NCI-H345 treated with DMSO at 0.1 percent for 48 hours (cell line): ENCODE results near the gene CES4A.
"Not testable (repeated sequence)": the region's sequence is repeated elsewhere in the genome, so short reads cannot be mapped to it uniquely, and the experiment has no call there.

Source experiments
- DNase-seq: peaks from one replicate; lab custom pipeline; 2025; ENCODE audit not compliant: unreplicated experiment; lab: John Stamatoyannopoulos, UW

CES4A gene

DNA sequence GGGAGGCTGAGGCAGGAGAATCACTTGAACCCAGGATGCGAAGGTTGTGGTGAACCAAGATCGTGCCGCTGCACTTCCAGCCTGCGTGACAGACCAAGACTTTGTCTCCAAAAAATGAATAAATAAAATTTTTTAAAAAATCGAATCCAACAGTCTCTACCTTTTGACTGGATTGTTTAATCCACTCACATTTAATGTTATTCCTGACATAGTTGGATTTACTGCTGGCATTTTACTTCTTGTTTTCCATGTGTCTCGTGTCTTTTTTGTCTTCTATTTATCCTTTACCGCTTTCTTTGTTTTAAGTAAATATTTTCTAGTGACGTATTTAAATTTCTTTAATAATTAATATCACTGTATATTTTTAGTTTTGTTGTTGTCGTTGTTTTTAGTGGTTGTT is 5.4 kb upstream of the CES4A start:
- no peak for DNase-seq

DNA sequence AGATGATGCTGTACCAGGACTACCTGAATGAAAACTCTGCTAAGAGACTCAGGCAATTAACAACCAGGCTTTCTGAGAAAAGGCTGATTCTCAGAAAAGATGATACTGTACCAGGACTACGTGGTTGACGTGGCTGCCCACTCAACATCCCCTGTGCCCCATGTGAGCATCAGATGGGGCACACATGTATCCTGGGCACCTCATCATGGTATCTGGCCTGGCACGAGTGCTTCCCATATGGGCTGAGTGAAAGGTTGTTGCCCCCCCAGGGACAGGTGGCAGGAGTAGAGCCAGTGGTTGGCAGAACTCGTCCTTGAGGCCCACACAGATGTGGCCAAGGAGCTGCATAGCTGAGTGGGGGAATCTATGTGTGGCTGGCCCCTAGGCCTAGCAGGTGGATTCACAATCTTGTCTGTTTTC is 3.5 kb upstream of the CES4A start:
- no peak for DNase-seq

DNA sequence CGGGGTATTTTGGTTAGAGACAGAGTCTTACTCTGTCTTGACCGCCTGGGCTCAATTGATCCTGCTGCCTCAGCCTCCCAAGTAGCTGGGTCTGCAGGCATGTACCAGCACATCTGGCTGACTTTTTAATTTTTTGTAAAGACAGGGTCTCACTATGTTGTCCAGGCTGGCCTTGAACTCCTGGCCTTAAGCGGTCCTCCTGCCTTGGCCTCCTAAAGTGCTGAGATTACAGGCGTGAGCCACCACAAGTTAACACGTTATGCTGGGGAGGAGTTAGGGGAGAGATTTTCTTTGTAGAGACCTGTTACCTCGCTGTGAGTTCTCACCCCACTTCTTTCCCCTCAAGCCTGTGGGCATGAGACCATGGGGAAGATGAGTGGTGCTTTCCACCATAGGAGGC is 1.8 kb upstream of the CES4A start:
- DNase-seq, result no peak

DNA sequence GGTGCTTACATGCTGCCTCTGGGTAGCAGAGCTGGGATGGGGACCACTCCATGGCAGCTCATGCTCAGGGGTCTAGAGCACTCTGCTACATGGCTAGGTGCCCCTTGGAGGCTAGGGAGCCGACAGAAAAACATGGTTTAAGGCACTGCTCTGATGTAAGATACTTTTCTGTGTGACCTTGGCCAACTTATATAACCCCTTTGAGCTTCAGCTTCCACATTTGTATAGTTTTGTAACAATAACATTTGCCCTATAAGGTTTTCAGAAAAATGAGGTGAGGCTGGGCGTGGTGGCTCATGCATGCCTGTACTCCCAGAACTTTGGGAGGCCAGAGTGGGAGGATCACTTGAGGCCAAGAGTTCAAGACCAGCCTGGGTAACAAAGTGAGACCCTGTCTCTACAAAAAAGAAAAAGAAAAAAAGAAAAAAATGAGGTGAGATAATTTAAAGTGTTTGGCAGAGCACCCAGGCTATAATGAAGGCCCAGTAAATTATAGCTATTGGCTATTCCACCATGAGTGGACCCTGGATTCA is 3.2 kb downstream of the CES4A start:
- no peak for DNase-seq

DNA sequence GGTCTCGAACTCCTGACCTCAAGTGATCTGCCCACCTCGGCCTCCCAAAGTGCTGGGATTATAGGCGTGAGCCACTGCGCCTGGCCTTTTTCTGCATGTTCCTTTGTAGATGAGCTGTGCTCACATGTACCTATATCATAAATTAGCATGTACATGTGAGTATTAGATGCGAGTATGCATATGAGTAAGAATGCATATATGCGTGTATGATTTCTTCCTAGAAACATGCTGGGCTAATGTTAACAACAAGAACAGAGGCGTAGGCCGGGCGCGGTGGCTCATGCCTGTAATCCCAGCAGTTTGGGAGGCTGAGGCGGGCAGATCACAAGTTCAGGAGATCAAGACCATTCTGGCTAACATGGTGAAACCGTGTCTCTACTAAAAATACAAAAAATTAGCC is 5.2 kb downstream of the CES4A start:
- DNase-seq, result not testable (repeated sequence)

DNA sequence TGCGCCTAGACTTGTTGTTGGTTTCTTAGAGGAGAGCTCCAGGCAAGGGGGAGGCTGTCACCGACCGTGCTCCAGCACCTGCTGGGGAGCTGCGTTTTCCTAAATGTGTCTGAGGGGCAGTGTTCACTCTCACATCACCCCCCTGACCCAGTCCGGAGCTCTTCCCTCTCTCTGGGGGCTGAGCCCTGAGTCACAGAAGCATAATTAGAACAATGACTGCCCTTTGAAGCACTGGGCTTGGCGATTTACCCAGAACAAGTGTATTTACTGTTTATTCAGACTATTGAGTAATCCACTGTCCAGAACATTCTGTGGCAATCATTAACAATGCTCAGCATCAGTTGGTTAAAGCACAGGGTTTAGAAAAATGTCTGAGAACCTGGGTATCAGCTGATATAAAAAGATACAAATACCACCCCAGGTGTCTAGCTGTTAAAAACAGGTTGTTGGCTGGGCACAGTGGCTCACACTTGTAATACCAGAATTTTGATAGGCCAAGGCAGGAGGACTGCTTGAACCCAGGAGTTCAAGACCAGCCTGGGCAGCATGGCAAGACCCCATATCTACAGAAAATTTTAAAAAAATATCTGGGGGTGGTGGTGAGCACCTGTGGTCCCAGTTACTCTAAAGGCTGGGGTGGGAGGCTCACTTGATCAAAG is 8.1 kb downstream of the CES4A start:
- no peak for DNase-seq

DNA sequence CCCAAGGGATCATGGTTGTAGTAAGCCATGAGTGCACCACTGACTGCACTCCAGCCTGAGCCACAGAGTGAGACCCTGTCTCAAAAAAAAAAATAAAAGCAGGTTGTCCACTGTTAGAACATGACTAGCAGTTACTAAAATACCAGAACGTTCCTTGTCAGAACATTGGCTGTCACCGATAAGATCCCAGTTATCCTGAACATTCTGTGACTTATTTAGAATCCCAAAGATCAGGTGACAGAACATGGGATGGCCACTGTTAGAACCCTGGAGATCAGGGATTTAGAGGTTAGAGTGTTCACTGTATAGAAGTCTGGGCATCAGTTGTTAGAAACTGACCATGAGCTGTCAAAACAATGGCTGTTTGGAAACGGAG is 8.6 kb downstream of the CES4A start:
- no peak for DNase-seq

DNA sequence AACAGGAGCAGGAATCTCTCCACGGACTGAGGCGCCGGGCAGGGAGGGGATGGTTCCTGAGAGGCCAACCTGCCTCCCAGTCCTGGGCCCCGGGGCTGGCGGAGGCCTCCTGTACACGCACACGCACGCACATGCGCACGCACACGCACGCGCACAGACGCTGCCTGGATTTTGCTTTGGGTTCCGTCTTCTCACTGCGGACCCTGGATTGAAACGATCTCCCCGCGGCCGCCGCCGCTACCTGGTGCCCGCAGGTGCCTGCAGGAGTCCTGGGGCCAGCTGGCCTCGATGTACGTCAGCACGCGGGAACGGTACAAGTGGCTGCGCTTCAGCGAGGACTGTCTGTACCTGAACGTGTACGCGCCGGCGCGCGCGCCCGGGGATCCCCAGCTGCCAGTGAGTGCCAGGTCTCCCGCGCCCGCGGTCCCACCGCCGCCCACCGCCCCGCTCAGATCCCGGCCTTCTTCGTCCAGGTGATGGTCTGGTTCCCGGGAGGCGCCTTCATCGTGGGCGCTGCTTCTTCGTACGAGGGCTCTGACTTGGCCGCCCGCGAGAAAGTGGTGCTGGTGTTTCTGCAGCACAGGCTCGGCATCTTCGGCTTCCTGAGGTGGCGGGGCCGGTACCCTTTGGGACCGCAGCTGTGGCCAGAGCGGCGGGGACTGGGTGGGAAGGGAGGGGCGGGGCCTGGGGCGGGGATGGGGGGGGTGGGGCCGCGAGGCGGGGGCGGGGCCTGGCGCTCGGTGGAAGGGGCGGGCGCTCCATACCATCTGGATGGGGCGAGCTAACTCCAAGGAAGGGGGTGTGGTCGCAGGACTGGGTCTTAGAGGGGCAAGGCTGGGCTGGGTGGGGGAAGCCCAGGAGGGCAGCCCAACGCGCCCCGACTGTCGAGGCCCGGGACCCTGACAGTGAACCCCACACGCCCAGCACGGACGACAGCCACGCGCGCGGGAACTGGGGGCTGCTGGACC is 12.3 kb downstream of the CES4A start:
- DNase-seq, result peak; percentile 16

DNA sequence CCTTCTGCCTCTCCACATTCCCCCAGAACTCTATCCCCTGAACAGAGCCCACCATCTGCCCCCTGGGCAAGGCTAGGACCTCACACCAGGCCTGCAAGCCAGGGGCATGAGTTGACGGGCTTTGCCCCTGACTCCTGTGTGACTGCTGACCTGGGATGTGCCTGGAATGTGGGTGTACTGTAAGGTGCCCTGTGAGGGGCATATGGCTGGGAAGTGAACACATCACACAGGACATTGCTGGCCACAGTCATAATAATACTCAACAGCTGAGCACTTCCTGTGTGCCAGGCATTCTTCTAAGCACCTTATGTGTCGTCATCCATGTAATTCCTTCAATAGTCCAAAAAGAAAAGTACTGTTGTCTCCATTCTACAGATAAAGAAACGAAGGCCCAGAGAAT is 13.3 kb downstream of the CES4A start:
- DNase-seq, result no peak

DNA sequence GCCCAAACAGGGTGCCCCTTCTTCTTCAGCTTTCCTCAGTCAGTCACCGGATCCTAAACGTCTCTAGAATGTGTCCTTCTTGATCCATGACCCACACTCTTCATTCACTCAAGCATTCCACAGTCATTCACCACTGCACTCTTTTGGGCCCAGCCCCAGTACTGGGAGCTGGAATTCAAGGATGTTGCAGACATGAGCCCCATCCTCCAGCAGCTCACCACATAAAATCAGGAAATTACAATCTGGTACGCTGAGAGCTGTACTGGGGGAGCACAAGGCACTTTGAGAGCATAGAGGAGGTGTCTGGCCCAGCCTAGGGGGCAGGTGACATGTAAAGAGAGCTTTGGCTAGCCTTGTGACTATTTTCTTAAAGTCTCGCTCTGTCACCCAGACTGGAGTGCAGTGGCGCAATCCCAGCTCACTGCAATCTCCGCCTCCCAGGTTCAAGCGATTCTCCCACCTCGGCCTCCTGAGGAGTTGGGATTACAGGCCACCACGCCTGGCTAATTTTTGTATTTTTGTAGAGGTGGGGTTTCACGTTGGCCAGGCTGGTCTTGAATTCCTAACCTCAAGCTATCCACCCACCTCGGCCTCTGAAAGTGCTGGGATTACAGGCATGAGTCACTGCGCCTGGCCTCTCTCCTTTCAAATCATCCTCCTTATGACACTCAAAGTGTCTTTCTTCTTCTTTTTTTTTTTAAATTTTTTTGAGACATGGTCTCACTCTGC is 18.7 kb downstream of the CES4A start:
- DNase-seq, result no peak

DNA sequence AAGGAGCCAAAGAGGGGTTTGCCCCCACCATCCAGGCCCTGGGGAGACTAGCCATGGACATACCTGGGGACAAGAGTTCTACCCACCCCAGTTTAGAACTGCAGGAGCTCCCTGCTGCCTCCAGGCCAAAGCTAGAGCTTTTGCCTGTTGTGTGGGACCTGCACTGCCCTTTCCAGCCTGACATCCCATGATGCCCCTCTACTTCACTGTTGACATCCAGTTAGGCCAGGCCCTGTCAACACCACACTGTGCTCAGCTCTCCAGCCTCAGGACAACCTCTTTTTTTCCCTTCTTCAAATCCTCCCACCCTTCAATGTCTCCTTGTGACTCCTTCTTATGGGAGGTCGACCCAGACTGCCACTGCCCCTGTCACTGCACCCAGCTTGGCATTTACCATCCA is 20.8 kb downstream of the CES4A start:
- DNase-seq, result no peak

DNA sequence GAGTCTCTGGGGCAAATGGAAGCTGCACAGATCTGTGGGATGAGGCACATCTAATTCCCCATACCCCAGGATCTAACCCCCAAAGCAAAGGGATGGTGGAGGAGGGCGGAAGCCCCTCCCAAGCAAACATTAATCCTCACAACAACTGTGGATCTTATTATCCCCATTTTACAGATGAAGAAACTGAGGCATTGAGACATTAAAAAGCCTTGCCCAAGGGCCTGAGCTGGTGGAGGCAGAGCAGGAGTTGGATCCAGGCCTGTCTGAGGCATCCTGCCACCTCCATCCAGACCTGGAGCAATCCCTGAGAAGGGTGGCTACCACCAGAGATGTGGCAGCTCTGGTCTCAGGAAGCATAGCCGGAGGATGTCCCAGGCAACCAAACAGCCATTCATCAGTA is 22.9 kb downstream of the CES4A start:
- DNase-seq, result no peak

DNA sequence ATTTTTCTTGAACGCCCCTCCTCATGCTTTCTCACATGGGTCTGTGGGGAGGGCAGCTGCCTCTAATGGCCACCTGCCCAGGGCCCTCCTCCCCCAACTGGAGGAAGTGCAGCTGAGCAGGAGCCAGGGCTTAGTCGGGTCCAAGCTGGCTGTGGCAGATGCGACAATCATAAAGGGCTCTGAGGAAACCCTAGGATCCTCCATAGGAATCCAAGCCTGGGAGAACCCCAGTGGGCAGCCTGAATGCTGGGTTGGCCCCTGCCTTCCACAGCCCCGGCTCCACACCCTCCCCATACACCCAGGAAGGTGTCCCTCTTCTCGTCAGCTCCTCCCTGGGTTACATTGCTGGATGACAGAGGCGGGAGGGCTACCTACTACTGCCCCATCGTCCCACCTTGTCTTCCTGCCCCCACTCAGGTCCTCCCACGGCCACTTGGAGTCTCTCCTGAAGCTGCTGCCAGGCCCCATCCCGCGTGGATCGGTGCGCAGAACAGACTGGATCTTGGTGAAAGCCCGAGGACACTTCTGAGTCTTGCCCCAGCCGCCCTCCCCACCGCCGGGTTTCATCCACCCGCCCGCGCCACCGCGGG is 24.9 kb downstream of the CES4A start:
- DNase-seq, result no peak

DNA sequence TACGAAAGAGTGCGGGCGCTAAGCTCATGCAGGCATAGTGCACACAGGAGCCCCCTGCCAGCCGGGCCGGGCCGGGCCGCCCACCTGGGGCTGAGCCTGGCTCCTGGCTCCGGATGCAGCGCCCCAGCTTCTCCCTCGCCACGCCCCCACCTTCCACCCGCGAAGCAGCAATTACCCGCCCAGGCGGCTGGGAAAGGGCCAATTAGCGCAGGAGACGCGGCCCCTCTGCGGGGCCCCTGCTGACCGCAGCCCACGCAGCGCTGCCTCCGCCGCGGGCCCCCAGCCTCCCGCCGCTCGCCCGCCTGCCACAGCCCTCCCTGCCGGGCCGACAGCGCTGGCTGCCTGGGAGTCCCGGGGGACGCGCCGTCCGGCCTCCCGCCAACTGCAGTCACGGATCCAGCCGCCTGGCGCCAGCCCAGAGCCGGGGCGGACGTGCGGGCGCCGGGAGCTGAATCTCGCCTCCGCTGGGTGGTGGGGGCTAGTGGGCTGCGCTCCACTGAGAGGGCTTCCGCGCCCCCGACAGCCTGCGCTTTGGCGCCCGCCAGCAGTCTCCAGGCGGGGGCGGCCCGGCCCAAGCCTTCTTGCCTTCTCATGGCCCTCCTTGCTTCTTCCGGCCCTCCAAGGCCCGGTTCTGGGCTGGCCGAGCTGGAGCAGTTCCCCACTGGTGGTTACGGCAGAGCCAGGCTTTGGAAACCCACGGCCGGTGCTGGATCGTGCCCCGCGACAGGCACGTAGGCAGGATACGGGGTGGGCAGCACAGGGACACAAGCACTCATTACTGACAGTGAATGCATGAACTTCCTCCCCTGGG is 25.6 kb downstream of the CES4A start:
- DNase-seq, result no peak

DNA sequence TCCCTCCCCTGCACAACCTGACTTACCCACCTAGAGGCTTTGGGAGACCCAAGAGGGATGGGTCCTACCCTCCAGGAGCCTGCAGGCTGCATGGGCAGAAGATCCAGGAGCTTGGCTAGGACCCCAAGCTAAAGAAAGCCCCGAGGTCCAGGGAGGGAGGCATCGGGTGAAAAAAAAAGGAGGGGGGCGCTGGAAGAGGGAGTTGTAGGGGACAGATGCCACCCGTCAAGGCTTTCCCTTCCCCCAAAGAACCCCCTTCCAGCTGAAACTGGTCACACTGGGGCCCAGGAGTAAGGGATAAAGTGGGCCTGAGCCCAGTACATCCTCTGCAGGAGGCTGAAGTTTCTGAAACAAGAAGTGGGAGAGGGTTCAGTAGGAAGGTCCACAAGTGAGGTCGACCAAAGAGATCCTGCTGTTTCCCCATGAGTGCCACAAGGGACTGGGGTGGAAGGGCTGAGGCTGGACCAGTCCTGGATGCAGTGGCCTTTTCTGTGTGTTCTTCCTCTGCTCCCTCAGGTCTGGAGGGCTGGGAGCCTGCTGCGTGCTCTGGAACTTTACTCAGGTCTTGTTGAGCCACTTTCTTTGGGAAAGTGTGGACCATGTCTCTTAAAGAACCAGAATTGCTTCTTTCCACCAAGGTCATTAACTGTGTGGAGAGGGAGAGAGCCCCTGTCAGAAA is 26.4 kb downstream of the CES4A start:
- DNase-seq, result no peak

DNA sequence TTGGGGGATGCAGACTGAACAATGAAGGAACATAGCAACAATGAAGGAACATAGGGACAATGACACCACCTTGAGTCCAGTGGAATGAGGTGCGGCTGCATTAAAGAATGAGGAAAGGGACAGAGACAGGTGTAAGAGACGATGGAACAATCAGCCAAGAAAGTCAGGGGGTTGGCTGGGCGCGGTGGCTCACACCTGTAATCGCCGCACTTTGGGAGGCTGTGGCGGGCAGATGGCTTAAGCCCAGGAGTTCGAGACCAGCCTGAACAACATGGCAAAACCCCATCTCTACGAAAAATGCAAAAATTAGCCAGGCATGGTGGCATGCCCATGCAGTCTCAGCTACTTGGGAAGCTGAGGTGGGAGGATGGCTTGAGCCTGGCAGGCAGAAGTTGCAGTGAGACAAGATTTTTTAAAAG is 26.9 kb downstream of the CES4A start:
- no peak for DNase-seq

DNA sequence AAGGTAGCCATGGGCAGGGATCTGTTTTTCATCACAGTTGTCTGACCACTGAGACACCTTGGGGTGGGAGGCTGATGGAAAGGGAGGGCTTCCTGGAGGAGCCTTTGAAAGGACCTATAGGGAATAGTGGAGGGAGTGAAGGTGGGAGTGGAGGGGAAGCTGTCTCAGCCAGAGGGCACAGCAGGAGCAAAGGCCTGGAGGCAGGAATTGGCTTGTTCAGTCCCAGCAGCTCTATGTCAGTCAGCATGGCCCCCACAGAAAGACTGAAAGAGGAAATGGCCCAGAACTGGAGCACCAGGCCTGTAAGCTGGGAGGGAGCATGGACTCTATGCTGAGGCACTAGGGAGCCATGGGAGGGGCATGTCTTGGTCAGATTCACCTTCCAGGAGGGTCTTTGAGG is 27.8 kb downstream of the CES4A start:
- no peak for DNase-seq

DNA sequence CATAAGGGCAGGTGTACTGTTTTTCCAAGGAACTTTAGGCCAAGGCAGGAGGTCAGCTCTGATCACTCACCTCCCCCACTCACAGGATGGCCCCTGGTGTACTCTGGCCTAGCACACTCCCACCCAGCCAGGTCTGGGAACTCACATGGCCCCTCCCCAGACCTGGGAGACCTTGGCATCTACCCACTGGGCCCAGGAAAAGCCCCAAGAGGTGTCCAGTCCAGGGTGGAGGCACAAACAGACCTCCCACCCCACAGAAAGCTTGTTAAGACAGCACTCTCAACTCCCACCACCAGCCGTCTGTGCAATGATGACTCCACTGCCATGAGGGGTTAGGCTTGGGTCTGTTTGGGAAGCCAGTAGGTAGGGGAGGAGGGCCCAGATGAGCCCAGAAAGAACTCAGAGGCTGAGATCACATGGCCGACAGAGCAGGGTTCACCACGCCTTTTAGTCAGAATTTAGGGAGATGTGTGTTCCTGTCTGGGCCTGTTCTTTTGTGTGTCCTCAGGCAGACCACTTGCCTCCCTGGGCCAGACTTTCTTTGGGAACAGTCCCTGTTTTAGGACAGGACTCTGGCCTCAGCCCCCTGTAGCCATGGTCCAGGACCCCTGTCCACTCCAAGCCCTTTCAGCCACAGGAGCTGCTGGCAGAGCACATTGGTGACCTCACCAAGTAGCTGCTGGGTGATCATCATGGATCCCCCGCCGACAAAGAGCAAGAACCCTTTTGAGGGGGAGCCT is 28.5 kb downstream of the CES4A start:
- no peak for DNase-seq

DNA sequence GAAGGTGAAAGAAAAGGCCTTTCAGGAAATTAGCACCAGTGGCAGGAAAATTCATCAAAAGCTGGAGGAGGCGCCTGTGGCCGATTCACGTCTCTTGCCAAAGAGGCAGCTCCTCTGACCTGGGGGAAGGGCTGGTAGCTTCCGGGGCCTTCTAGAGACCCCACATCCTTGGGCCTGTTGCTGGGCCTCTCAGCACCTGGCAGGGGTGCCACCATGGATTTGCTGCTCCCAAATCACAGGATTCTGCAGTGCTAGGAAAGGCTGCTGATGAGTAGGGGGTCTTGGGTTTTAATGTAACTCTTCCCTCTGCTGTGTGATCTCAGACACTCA is 29.0 kb downstream of the CES4A start:
- DNase-seq, result no peak
